OCI-LY3 (cell line): ENCODE measurements around the gene APBA3.

ENCODE experiments used
- H2AFZ ChIP-seq: fragments of 200-600, 300-600 bp; shearing (Covaris generic); 2 replicates; pipeline ENCODE4 v1.6.0; 2014; ENCODE audit warnings: antibody characterized with exemption, low read depth, low read length
- H3K27ac ChIP-seq: fragments of 200-600, 300-600 bp; sonication (generic); 2 replicates; pipeline ENCODE4 v1.5.1; 2014; ENCODE audit warnings: mild to moderate bottlenecking, low read length, moderate library complexity, mixed read lengths
- H3K27me3 ChIP-seq: fragments of 200-600, 300-600 bp; sonication (generic); 2 replicates; pipeline ENCODE4 v1.6.1; 2014; ENCODE audit warnings: low read depth, low read length, mixed read lengths
- H3K36me3 ChIP-seq: fragments of 200-600, 300-600 bp; sonication (generic); replicated peaks from 2 replicates; pipeline ENCODE3; 2014; ENCODE audit warnings: low read depth, low read length, mixed read lengths
- H3K4me1 ChIP-seq: fragments of 300-600, 200-600 bp; sonication (generic); 2 replicates; pipeline ENCODE4 v1.6.1; 2014; ENCODE audit warnings: low read length, mixed read lengths
- H3K4me2 ChIP-seq: fragments of 200-600, 300-600 bp; sonication (generic); 2 replicates; pipeline ENCODE4 v1.6.1; 2014; ENCODE audit warnings: low read length, mixed read lengths
- H3K4me3 ChIP-seq: fragments of 300-600, 200-600 bp; sonication (generic); 2 replicates; pipeline ENCODE4 v1.5.1; 2014; ENCODE audit warnings: antibody characterized with exemption, mild to moderate bottlenecking, low read length, moderate library complexity
- H3K79me2 ChIP-seq: fragments of 300-600, 200-600 bp; shearing (Covaris generic); 2 replicates; pipeline ENCODE4 v1.6.1; 2014; ENCODE audit warnings: mild to moderate bottlenecking, low read length, mixed read lengths
- H3K9ac ChIP-seq: fragments of 300-600, 200-600 bp; shearing (Covaris generic); 2 replicates; pipeline ENCODE4 v1.6.0; 2014; ENCODE audit warnings: mild to moderate bottlenecking, low read length, moderate library complexity
- H3K9me3 ChIP-seq: fragments of 200-600, 300-600 bp; shearing (Covaris generic); 2 replicates; pipeline ENCODE4 v1.6.1; 2014; ENCODE audit warnings: low read length, mixed read lengths; ENCODE audit not compliant: insufficient read depth
- H4K20me1 ChIP-seq: fragments of 200-600, 300-600 bp; sonication (generic); 2 replicates; pipeline ENCODE4 v1.6.1; 2016; ENCODE audit warnings: low read length, mixed read lengths; ENCODE audit not compliant: insufficient read depth
- CTCF ChIP-seq: fragments of 200-600, 300-600 bp; sonication (generic); IDR thresholded peaks from 2 replicates; pipeline ENCODE4 v1.5.1; 2014; ENCODE audit warnings: antibody characterized with exemption, low read length, low read depth
- EZH2phosphoT487 ChIP-seq: fragments of 200-600 bp; shearing (Covaris generic); IDR thresholded peaks from 2 replicates; pipeline ENCODE4 v1.6.1; 2018; ENCODE audit warnings: antibody characterized with exemption, mixed run types, low read depth

APBA3 gene

GRCh38 chr19:3769494-3769893 lies 8.0 kb upstream of the APBA3 start:
- H3K27me3 ChIP-seq: no peaks in the 10 kb centered on the region
- H2AFZ ChIP-seq: no peak overlapping the region
- no peaks in the 10 kb centered on the region for H3K9me3 ChIP-seq
- no peaks in the 10 kb centered on the region for H3K4me1 ChIP-seq
- no peak overlapping the region for H3K27ac ChIP-seq
- no peak overlapping the region for H3K9ac ChIP-seq
- no peaks in the 10 kb centered on the region for H4K20me1 ChIP-seq
- H3K79me2 ChIP-seq: no peaks in the 10 kb centered on the region
- peaks cover 10% of the 10 kb centered on the region for H3K36me3 ChIP-seq
- H3K4me3 ChIP-seq: no peak overlapping the region
- no peak for TF ChIP-seq CTCF
- TF ChIP-seq EZH2phosphoT487: no peak
- H3K4me2 ChIP-seq: no peak overlapping the region

- Histone ChIP-seq H3K27me3 (no peaks in the 10 kb centered on the region), H3K36me3 (peaks cover 10% of the 10 kb centered on the region), H3K4me3 (no peak overlapping the region), H3K4me2 (no peak overlapping the region), H3K9me3 (no peaks in the 10 kb centered on the region), H3K4me1 (no peaks in the 10 kb centered on the region), H3K9ac (no peak overlapping the region), H4K20me1 (no peaks in the 10 kb centered on the region), H3K27ac (no peak overlapping the region), H3K79me2 (no peaks in the 10 kb centered on the region; the same call in 1 of the 2 replicates), H2AFZ (no peak overlapping the region)
- TF ChIP-seq CTCF (no peak), EZH2phosphoT487 (no peak)
These were observed 7.2 kb upstream of the APBA3 start for GRCh38 chr19:3768748-3769099.

- H3K27ac ChIP-seq: no peak overlapping the region
- H3K4me3 ChIP-seq: no peak overlapping the region
- no peak overlapping the region for H3K4me2 ChIP-seq
- H3K9me3 ChIP-seq: no peaks in the 10 kb centered on the region
- H3K4me1 ChIP-seq: peaks cover 3% of the 10 kb centered on the region
- H4K20me1 ChIP-seq: no peaks in the 10 kb centered on the region
- TF ChIP-seq EZH2phosphoT487 (no peak), CTCF (no peak)
- no peak overlapping the region for H2AFZ ChIP-seq
- H3K27me3 ChIP-seq: no peaks in the 10 kb centered on the region
- peaks cover 4% of the 10 kb centered on the region for H3K79me2 ChIP-seq
- no peak overlapping the region for H3K9ac ChIP-seq
- H3K36me3 ChIP-seq: peaks cover 10% of the 10 kb centered on the region
These were observed 6.7 kb upstream of the APBA3 start for GRCh38 chr19:3768015-3768747.

GRCh38 chr19:3767050-3767449 lies 5.6 kb upstream of the APBA3 start:
- H3K4me2 ChIP-seq: no peak overlapping the region
- H3K27ac ChIP-seq: no peak overlapping the region
- no peaks in the 10 kb centered on the region for H4K20me1 ChIP-seq
- H2AFZ ChIP-seq: no peak overlapping the region
- H3K79me2 ChIP-seq: peaks cover 6% of the 10 kb centered on the region
- peaks cover 10% of the 10 kb centered on the region for H3K36me3 ChIP-seq
- H3K27me3 ChIP-seq: no peaks in the 10 kb centered on the region
- H3K4me1 ChIP-seq: peaks cover 5% of the 10 kb centered on the region
- no peak overlapping the region for H3K9ac ChIP-seq
- TF ChIP-seq CTCF (no peak), EZH2phosphoT487 (no peak)
- no peak overlapping the region for H3K4me3 ChIP-seq
- no peaks in the 10 kb centered on the region for H3K9me3 ChIP-seq
